Measurements from ENCODE around the gene WASL. TPM values are rescaled to one million over a fixed set of nuclear protein-coding genes. Genes with fewer than 3 reads are reported as not detected.

The WASL gene
- total and polyA plus RNA-seq, 10 of the 15 experiments (the other 5 are each of a cell fraction or from before 2014, with no cell fraction given) = 2.0 to 6.4 (median 3.5) TPM

DNA sequence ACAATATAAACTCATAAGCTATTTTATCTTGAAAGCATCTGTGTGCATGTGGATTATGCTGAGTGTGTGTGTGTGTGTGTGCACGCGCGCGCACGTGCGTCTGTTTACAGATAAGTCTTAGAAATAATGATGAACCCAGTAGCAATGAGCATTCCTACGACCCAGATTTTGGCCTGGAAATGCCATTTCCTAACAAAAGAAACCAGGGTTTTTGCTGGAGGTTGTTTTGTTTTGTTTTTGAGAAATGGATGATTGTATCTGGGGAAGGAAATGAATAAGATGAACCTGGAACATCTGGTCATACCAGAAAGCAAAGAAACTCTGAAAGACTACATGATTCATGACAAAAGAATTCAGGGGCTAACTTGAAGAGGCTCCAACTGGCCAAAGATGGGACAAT, 115.2 kb downstream of the WASL start:
- no peaks in the 10 kb centered on the region for H3K79me2 ChIP-seq (ENCODE audit: control insufficient read depth, insufficient read depth, low read length)
- H3K27me3 ChIP-seq (replicated peaks in 1 of 2; ENCODE audit: control insufficient read depth in 2 of 2, insufficient read depth in 2 of 2, low read length in 1 of 2) = no peaks in the 10 kb centered on the region
- no peak overlapping the region for H3K27ac ChIP-seq (ENCODE audit: control insufficient read depth, insufficient read depth)
- no TSS peak for BruUV-seq (replicated peaks)
- DNase-seq (ENCODE audit: low read depth, low spot score) (no peak), FAIRE-seq (no peak), ATAC-seq (no peak)
- 86% methylated on average over 7 of the region's 7 CpGs for WGBS (ENCODE audit: insufficient coverage, insufficient replicate concordance, low lambda C conversion rate, missing lambda C conversion rate)
- no peaks in the 10 kb centered on the region for H3K9me3 ChIP-seq (replicated peaks; ENCODE audit: control insufficient read depth, insufficient read depth, low read length)
- ChIA-PET SMC1A (ENCODE audit: uncharacterized antibody, unreplicated experiment) (interaction anchor here (0.9 kb wide), 1 partner anchor 12 kb away, joined by 3 read pairs; no protein-coding TSS in a partner anchor), CTCF (interaction anchor here (1.0 to 1.4 kb wide), 3 partner anchors 9 to 239 kb away, joined by 3 to 4 read pairs (median 3); no protein-coding TSS in a partner anchor), RAD21 (ENCODE audit: unreplicated experiment) (no interaction called here), POLR2A (no interaction called here)
- H3K9ac ChIP-seq (ENCODE audit: control insufficient read depth, insufficient read depth, low read length) = no peak overlapping the region
- in situ Hi-C loops (cut with MboI) (no loop called here), intact Hi-C loops (cut with micrococcal nuclease; ENCODE audit: unreplicated experiment) (no loop called here)
- TF ChIP-seq, protein P1, sequence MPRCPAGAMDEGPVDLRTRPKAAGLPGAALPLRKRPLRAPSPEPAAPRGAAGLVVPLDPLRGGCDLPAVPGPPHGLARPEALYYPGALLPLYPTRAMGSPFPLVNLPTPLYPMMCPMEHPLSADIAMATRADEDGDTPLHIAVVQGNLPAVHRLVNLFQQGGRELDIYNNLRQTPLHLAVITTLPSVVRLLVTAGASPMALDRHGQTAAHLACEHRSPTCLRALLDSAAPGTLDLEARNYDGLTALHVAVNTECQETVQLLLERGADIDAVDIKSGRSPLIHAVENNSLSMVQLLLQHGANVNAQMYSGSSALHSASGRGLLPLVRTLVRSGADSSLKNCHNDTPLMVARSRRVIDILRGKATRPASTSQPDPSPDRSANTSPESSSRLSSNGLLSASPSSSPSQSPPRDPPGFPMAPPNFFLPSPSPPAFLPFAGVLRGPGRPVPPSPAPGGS (IDR thresholded peaks at IDR 0.05; ENCODE audit: borderline replicate concordance, insufficient read depth, low read depth, low read length, poor library complexity, severe bottlenecking) = no peak
- H4K20me1 ChIP-seq (ENCODE audit: control insufficient read depth, insufficient read depth) = no peaks in the 10 kb centered on the region
- H3K4me1 ChIP-seq (ENCODE audit: control insufficient read depth, insufficient read depth, low read length) = no peaks in the 10 kb centered on the region
- H3K4me3 ChIP-seq = no peak overlapping the region
- H2AFZ ChIP-seq (ENCODE audit: control insufficient read depth, low read depth, low read length) = no peak overlapping the region
- H3K36me3 ChIP-seq (ENCODE audit: control insufficient read depth in 2 of 2, insufficient read depth in 2 of 2, low read length in 1 of 2) = no peaks in the 10 kb centered on the region
- no peak overlapping the region for H3K4me2 ChIP-seq (ENCODE audit: control insufficient read depth, insufficient read depth)

DNA sequence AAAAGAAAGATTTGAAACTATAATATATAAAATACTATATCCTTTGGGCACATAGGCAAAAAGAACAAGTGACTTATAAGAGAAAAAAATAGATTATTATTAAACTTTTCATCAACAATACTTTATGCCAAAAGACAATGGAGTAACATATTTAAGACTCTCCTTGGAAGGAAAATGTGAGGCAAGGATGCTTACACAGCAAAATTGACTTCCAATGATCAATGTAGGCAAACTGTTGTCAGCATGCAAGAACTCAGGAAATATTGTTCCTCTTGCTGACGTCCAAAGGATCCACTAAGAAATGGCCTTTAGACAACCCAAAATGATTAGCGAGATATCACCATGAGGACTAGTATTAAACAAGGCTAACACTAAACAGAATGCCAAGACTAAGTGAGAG, 116.0 kb downstream of the WASL start:
- WGBS (ENCODE audit: insufficient coverage, insufficient replicate concordance, low lambda C conversion rate, missing lambda C conversion rate) = 15% methylated on average over 2 of the region's 2 CpGs
- H3K27me3 ChIP-seq (replicated peaks in 1 of 2; ENCODE audit: control insufficient read depth in 2 of 2, insufficient read depth in 2 of 2, low read length in 1 of 2) = no peaks in the 10 kb centered on the region
- no peak for DNase-seq (ENCODE audit: low read depth, low spot score)
- no peak for ATAC-seq
- FAIRE-seq = peak; percentile 23
- H2AFZ ChIP-seq (ENCODE audit: control insufficient read depth, low read depth, low read length) = no peak overlapping the region
- H3K9ac ChIP-seq (ENCODE audit: control insufficient read depth, insufficient read depth, low read length) = no peak overlapping the region
- H4K20me1 ChIP-seq (ENCODE audit: control insufficient read depth, insufficient read depth) = no peaks in the 10 kb centered on the region
- no peaks in the 10 kb centered on the region for H3K79me2 ChIP-seq (ENCODE audit: control insufficient read depth, insufficient read depth, low read length)
- ChIA-PET RAD21 (ENCODE audit: unreplicated experiment) (interaction anchor here (1.9 kb wide), 1 partner anchor 139 kb away, joined by 4 read pairs; no protein-coding TSS in a partner anchor), SMC1A (ENCODE audit: uncharacterized antibody, unreplicated experiment) (interaction anchor here (1.6 kb wide), 1 partner anchor 240 kb away, joined by 6 read pairs; no protein-coding TSS in a partner anchor), POLR2A (no interaction called here), CTCF (interaction anchor here (1.4 kb wide), 1 partner anchor 9 kb away, joined by 3 read pairs; no protein-coding TSS in a partner anchor)
- no peaks in the 10 kb centered on the region for H3K4me1 ChIP-seq (ENCODE audit: control insufficient read depth, insufficient read depth, low read length)
- no TSS peak for BruUV-seq (replicated peaks)
- intact Hi-C loops (cut with micrococcal nuclease; ENCODE audit: unreplicated experiment) = no loop called here
- in situ Hi-C loops (cut with MboI) = no loop called here
- no peak overlapping the region for H3K4me2 ChIP-seq (ENCODE audit: control insufficient read depth, insufficient read depth)
- no peaks in the 10 kb centered on the region for H3K36me3 ChIP-seq (ENCODE audit: control insufficient read depth in 2 of 2, insufficient read depth in 2 of 2, low read length in 1 of 2)
- no peaks in the 10 kb centered on the region for H3K9me3 ChIP-seq (replicated peaks; ENCODE audit: control insufficient read depth, insufficient read depth, low read length)
- H3K27ac ChIP-seq (ENCODE audit: control insufficient read depth, insufficient read depth) = no peak overlapping the region
- no peak overlapping the region for H3K4me3 ChIP-seq
- TF ChIP-seq, protein P2, sequence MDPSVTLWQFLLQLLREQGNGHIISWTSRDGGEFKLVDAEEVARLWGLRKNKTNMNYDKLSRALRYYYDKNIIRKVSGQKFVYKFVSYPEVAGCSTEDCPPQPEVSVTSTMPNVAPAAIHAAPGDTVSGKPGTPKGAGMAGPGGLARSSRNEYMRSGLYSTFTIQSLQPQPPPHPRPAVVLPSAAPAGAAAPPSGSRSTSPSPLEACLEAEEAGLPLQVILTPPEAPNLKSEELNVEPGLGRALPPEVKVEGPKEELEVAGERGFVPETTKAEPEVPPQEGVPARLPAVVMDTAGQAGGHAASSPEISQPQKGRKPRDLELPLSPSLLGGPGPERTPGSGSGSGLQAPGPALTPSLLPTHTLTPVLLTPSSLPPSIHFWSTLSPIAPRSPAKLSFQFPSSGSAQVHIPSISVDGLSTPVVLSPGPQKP (IDR thresholded peaks at IDR 0.05; ENCODE audit: low read depth, low read length) = no peak
- TF ChIP-seq, protein P3, sequence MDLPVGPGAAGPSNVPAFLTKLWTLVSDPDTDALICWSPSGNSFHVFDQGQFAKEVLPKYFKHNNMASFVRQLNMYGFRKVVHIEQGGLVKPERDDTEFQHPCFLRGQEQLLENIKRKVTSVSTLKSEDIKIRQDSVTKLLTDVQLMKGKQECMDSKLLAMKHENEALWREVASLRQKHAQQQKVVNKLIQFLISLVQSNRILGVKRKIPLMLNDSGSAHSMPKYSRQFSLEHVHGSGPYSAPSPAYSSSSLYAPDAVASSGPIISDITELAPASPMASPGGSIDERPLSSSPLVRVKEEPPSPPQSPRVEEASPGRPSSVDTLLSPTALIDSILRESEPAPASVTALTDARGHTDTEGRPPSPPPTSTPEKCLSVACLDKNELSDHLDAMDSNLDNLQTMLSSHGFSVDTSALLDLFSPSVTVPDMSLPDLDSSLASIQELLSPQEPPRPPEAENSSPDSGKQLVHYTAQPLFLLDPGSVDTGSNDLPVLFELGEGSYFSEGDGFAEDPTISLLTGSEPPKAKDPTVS (IDR thresholded peaks at IDR 0.05; ENCODE audit: low read depth, low read length) = no peak
- TF ChIP-seq ZNF24 (IDR thresholded peaks at IDR 0.05) (no peak), RBBP5 (conservative IDR thresholded peaks at IDR 0.05) (no peak), RAD21 (IDR thresholded peaks at IDR 0.05; ENCODE audit: insufficient read depth, low read depth, low read length) (no peak), MEF2B (IDR thresholded peaks at IDR 0.05; ENCODE audit: partially characterized antibody, poor library complexity, severe bottlenecking) (no peak), CBX3 (IDR thresholded peaks at IDR 0.05; ENCODE audit: borderline replicate concordance, low read depth) (no peak), KDM1A (IDR thresholded peaks at IDR 0.05; ENCODE audit: borderline replicate concordance) (no peak), GABPA (IDR thresholded peaks at IDR 0.05; ENCODE audit: low read depth) (no peak), MYB (IDR thresholded peaks at IDR 0.05; ENCODE audit: borderline replicate concordance, low read depth, low read length) (no peak)
- TF ChIP-seq, protein P4, sequence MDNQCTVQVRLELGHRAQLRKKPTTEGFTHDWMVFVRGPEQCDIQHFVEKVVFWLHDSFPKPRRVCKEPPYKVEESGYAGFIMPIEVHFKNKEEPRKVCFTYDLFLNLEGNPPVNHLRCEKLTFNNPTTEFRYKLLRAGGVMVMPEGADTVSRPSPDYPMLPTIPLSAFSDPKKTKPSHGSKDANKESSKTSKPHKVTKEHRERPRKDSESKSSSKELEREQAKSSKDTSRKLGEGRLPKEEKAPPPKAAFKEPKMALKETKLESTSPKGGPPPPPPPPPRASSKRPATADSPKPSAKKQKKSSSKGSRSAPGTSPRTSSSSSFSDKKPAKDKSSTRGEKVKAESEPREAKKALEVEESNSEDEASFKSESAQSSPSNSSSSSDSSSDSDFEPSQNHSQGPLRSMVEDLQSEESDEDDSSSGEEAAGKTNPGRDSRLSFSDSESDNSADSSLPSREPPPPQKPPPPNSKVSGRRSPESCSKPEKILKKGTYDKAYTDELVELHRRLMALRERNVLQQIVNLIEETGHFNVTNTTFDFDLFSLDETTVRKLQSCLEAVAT (IDR thresholded peaks at IDR 0.05) = no peak
